GM18867 (cell line): ENCODE results near the gene RALGAPB.
A peak's percentile ranks its signal among the peaks of the same experiment; 100 is the strongest.
"Not testable (repeated sequence)": the region's sequence is repeated elsewhere in the genome, so short reads cannot be mapped to it uniquely, and the experiment has no call there.

Source experiments
- ATAC-seq: cut with Tn5 transposase; IDR thresholded peaks from one replicate; pipeline ENCODE4 v1.9.1; 2021; ENCODE audit warnings: mild to moderate bottlenecking, moderate library complexity; ENCODE audit not compliant: unreplicated experiment

RALGAPB gene

DNA sequence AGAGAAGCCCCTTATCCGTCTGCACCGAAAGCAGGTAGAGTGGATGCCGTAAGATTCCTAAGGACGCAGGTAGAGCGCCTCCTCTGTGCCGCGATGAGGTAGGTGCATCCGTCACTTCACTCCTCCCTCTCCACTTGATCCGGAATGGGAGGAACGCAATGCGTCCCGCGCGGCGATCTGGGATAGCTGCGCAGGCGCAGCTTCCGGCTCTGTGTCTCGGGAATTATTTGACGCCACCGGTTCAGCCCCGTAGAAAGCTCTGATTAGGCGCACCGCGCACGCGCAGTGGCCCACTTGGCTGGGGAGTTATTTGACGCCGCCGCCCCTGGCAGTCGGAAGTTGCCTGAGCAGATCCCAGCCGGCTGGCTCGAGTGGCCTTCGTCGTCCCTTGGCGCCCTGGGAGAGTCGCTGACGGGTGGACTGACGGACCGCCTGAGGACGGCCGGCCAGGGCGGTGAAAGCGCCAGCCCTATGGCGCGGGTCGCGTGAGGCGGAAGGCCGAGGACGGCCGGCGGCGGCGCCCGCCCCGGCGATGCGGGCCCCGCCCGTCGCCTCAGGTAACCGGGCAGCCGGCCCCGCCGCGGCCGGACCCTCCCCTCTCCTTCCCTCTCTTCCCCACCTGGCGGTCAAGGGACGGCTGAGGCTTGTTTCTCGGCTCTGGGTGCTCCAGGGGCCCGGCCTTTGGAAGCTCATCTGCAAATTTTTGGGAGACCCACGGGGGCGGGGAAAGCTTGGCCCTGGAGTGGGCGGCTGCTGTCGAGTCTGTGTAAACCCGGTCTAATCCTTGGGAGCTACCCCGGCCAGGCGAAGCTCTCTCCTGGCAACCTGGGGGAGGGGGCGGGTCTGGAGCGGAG, at the start of gene RALGAPB:
RALGAPB (plus strand) TSS at position 331 of the 854 bp plus-strand sequence. CDS start 15,590 bp downstream, outside the sequence.
- ATAC-seq, result peak; percentile 86

DNA sequence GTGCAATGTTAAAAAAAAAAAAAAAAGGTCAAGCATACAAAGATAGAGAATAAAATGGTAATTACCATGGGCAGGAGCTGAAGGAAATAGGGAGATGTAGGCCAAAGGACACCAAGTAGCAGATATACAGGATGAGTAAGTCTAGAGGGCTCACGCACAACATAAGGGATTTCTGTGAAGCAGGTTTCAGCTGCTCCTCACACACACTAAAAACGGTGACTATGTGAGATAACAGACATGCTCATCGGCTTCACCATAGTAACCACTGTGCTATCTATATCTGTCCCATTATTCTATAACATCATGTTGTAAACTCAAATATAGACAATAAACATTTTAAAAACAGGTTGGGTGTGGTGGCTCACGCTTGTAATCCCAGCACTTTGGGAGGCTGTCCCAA, 49.1 kb upstream of the RALGAPB start:
- no peak for ATAC-seq

DNA sequence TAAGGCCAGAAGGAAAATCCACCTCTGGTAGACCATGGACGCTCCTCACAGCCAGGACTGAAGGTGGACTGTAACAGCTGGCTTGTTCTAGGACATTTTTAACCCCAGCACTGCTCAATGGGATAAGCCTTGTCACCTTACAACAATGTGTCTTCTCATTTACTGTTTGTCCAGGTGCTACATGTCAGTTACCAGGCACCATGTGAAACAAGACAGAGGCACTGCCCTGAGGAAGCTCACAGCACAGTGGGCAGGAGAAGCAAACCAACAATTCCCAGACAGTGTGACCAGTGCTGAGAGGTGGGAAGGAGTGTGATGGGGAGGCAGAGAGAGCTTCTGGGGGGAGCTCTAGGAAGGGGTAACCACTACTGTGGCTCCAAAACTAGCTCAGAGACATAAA, 48.2 kb upstream of the RALGAPB start:
- ATAC-seq, result no peak

DNA sequence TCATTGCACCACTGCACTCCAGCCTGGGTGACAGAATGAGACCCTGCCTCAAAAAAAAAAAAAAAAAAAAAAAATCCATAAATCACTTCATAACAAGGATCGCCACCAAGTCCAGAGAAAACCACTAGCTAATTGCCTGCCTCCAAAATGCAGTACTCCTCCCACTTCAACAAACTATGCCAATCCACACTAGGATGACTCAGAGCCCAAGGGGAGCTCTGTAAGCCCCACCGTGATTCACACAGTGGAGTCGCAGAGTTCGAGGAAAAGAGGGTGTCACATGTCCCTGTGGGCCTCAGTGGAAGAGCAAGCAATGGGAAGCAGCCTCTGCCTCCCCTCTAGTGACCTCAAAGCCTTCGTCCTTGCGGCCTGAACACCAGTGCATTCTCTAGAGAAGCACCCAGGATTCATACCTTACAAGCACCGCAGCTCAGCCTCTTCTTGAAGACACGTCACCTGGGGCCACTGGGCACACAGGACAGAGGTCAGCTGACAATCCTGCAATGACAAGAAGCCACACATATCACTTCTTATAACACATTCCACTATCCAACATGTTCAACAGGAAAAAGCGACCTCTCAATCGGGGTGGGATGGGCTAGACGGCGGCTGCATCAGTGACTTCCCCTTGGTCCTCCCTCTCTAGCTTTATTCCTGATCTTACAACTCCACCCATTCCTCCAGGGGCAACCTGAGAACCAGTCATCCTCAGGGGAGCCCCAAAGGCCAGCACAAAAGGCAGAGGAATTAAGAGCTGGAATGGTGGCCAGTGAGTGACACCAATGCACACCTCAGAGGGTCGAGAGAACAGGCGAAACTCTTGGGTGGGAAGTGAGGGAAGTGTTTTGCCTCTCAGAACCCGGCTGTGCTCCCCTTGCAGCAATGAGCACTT, 46.4 kb upstream of the RALGAPB start:
- no peak for ATAC-seq

DNA sequence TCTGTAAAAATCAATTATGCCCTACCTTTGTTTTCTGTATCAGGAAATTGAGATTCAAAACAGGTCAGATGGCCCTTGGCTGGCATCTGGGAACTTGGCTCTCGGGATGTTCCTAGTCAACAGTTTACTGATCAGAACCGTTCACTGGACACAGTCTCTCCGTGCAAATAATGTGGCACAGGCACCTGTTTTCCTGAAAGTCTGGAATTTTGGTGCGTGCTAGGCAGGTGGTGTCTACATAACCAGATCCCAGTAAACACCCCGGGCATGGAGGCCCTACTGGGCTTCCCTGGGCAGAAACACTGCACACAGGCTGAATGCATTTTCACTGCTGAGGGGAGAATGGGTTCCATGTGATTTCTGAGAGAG, 45.0 kb upstream of the RALGAPB start:
- no peak for ATAC-seq

DNA sequence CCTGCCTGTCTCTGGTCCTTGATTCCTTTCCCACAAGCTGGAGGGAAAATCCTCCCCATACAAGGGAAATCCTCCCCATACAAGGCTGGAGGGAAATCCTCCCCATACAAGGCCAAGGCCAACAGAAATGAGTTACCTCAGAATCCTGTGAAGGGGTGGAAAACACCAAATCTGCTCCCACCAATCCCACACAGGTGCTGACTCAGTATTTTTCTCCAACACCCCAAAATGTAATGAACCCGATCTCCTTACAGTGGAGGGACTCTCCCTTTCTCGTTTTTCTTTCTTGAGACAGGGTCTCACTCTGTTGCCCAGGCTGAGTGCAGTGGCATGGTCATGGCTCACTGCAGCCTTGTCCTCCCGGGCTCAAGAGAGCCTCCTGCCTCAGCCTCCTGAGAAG, 43.8 kb upstream of the RALGAPB start:
- no peak for ATAC-seq

DNA sequence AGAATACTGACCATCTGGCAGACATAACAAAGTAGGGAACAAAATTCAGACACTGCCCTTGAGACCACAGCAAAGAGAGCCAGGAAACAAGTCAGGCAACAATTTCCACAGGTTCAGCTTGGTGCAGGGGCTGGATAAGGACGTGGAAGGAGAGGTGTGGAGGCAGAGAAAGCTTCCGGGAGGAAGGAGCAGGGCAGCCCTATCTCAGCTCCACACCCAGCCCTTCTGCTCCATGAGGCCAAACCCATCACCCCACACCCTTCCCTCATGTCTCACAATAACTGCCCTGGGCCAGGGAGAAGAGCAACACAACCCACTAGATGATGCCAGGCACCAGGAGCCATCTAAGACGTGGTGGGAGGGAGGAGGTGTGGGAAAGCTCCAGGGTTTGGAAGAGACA, 43.3 kb upstream of the RALGAPB start:
- ATAC-seq, result no peak

DNA sequence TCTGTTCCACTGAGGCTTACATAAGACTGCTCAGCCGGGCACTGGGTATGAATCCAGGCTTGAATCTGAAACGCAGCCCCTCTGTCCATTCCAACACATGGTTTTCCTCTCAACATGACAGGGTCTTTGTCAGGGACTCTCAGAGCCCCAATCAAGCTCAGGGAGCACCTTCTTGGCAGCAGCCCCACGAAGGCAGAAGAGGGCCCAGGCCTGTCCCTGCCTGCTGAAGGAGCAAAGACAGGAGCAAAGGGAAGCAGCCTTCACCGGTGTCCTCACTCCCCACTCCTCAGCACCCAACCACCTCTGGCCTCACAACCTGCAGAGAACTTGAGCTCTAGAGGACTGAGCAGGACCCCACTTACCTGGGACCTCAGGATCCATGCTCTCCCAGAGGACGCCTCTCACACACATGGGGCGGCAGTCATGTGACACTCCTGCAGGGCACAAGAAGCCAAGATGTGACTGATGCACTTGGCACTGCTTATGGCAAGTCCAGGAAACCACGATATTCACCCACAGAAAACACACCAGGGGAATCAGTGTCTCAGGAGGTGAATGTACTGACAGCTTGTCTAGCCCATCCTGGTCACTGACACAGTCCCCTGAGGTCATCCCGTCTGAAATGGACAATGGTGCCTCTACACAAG, 41.8 kb upstream of the RALGAPB start:
- no peak for ATAC-seq

DNA sequence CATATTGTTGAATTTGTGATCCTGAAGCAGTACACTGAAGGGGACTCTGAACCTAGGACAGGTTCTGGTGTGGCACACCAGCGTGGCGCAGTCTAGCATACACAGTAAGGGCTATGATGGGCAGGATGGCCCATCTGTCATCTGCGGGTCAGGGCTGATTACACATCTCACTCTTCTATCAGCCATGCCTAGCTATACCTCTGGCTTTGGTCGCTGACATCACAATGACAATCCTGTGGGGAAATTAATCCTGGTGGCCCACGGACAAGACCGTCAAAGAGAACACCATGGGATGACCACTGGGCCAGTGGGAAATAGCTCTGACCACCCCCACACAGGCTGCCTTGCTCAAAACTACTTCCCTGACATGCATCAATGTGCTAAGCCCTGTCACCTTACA, 40.4 kb upstream of the RALGAPB start:
- ATAC-seq, result no peak

DNA sequence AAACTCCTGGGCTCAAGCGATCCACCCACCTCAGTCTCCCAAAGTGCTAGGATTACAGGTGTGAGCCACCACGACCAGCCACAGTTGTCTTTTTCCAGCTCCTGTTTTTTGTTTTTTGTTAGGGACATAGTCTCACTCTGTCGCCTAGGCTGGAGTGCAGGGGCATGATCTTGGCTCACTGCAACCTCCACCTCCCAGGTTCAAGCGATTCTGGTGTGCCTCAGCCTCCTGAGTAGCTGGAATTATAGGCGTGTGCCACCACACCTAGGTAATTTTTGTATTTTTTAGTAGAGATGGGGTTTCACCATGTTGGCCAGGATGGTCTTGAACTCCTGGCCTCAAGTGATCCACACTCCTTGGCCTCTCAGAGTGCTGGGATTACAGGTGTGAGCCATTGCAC, 39.8 kb upstream of the RALGAPB start:
- not testable (repeated sequence) for ATAC-seq

DNA sequence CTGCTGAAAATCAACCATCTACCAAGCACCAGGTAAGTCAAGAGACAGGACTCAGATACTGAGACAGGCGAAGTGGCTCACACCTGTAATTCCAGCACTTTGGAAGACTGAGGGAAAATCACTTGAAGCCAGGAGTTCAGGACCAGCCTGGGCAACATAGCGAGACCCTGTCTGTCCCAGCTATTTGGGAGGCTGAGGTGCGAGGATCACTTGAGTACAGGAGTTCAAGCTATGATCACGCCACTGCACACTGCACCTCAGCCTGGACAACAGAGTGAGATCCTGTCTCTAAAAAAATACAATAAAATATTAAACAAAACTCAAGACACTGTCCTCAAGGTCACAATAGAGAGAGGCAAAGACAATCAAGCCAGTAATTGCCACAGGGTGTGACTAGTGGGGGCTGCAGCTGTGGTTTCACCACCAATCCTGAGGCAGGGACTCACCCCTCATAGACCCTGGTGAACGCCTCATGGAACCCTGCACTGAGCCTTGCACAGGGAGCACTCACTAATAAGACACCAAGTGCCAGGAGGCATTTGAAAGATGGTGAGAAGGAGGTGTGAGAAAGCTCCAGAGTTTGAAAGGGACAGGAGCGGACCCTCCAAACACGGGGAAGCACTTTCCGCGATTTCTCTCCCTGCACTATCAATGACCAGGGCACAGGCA, 39.2 kb upstream of the RALGAPB start:
- no peak for ATAC-seq

DNA sequence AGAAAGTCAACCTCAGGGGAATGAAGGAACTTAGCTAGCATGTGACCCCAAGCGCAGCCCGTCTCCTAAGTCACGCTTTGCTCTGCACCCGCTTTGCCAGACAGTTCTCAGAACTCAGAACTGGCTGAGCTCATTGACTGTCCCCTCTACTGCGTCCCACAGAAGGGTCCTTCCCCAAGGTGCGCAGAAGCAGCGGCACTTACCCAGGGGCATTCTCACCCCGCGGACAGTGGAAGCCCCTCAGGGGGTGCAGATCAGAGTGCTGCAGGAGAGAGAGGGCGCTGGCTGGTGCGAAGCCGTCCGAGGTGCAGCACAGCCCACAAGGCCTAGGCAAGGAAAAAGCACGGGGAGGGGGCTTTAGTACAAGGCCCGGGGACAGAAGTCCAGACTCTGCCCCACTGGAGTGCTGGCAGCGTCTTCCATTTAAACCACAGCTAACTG, 38.3 kb upstream of the RALGAPB start:
- no peak for ATAC-seq

DNA sequence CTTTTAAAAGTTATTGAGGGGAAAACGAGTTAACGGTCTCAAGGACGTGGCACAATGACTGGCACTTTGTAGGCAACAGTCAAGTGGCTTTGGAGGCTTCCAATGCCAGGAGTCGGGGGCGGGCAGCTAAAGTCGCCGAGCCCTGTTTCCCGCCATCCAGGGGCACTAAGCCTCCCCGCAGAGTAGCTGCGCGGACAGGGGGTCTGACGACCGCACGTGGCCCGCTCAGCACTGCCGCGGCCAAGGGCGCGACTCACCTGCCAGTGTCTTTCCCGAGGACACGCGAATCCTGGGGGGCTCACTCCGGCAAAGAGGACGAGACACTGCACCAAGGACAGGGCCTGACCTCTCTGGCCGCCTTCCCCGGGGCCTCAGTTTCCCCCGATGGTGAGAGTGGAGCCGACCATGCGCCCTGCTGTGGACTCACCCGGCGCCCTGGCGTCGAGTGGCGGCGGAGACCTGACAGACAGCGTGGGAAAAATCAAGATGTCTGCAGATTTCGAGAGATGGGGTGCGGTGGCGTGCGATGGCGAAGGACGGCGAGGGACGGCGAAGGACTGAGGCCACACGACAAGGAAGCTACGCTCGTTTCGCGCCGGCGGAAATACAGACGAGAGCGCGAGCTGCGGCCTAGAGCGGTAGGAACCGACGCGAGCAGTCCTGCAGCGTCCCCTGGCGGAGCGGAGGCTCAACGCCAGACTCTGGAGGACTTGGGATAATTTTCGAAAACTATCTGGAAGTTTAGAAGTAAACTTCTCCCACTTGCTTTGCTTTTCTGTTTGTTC, 37.7 kb upstream of the RALGAPB start, which contains the start of gene SNHG17:
SNHG17 (minus strand) TSS at position 559 of the 785 bp plus-strand sequence.
- ATAC-seq, result peak; percentile 67

DNA sequence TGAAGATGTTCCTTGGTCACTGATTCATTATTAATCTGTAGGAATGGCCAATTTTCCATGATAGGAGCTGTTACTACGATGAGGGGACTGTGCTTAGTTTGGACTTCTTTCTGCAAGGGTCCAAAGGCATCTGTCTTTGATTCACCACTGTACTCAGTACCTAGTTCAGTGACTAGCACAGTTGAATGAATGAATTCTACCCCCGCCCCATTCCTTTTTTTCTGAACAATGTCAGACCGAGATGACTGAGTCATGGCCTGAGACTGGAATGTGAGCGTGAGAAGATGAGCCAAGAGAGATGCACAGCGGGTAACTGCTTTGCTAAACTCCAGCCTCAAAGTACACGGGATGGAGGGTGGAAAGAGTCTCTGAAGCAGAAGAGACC, 37.1 kb upstream of the RALGAPB start:
- no peak for ATAC-seq

DNA sequence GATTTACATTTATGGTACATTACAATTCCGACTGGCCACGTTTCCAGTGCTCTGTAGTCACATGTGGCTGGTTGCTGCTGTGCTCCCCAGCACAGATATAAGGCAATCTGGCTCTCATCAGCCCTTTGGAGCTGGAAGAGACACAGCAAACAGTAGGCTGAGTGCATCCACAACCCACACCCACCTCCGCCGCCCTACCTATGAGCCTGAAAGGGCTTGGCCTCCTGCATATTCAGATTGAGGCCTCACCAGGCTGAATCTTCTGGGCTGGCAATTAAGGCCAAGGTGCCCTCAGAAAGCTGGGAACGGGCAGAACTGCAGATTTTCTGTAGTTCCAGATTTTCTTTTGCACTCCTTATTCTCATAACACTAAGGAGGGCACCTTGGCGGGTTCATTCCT, 34.8 kb upstream of the RALGAPB start:
- no peak for ATAC-seq

DNA sequence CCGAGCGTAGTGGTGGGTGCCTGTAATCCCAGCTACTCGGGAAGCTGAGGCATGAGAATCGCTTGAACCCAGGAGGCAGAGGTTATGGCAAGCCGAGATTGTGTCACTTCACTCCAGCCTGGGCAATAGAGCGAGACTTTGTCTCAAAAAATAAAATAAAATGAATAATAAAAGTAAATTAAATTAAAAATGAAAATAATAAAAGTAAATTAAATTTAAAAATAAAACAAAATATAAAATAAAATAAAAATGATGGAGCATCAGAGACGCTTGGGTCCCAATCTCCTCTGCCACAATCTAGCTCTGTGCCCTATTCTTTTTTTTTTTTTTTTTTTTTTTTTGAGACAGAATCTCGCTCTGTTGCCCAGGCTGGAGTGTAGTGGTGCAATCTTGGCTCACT, 31.5 kb upstream of the RALGAPB start:
- ATAC-seq, result not testable (repeated sequence)

DNA sequence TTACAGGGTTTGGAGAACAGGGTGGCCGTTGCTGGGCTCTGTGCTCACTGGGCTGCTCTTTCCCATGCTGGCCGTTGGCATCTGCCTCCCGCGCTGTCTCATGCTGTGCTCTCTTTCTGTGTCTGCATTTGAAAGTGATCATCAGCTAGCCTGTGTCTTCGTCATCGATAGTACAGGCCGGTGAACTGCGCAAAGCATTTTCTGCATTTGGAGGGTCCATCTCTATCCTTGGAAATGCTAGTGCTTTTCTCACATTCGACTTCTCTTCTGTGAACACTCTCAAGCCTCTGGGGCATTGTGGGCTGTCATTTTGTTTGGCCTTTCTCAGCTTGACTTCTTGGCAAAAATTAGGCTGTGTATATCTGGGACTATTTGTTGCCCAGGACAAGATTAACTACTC, 30.7 kb upstream of the RALGAPB start:
- no peak for ATAC-seq

DNA sequence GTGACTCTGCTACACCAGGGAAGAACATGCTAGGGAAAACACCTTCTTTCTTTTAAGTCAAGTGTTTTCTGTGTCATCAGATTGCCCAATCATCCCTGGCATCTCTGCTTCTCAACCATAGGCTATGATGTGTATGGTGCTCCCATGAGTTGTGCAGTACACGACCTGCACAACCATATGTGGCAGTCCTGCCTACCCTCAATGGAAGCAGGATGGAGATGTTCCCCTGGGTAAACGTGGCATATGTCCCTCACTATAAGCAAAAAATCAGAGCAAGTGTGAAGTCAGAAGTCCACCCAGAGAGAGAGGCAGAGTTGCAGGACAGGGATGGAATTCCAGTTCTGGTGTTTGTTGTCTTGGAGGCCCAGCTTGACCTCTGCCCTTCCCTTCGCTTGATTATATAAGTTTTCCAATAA, 27.3 kb upstream of the RALGAPB start:
- ATAC-seq, result no peak

DNA sequence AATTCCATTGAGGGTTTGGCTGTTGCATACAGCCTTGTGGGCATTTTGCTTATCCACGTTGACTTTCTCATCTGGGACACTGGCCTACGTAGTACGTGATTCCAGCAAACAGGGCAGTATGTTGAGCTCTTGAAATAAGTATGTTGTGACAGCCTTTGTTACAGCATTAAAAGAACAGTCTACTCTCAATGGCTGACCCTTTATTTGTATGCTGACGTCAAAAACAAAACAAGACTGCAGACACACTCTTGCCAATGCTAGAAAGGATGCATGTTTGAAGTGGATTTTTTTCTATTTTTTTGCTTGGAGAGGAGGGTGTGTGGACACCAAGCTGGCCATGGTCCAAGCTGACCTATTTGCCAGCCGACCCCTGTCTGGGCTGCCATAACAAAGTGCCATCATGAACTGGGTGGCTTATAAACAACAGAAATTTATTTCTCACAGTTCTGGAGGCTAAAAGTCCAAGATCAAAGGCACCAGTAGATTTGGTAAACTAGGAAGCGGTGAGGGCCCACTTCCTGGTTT, 26.7 kb upstream of the RALGAPB start:
- no peak for ATAC-seq
